Hematopoietic multipotent progenitor cell treated with erythropoietin and hydrocortisone succinate and interleukin-3 and kit ligand, for 8 days (in vitro differentiated cells): ENCODE measurements around the gene MYNN.
"Not testable (repeated sequence)": the region's sequence is repeated elsewhere in the genome, so short reads cannot be mapped to it uniquely, and the experiment has no call there.

Experiments used
- DNase-seq: peaks from one replicate; pipeline ENCODE4 v3.0.0-alpha.2; 2015

MYNN gene

DNA sequence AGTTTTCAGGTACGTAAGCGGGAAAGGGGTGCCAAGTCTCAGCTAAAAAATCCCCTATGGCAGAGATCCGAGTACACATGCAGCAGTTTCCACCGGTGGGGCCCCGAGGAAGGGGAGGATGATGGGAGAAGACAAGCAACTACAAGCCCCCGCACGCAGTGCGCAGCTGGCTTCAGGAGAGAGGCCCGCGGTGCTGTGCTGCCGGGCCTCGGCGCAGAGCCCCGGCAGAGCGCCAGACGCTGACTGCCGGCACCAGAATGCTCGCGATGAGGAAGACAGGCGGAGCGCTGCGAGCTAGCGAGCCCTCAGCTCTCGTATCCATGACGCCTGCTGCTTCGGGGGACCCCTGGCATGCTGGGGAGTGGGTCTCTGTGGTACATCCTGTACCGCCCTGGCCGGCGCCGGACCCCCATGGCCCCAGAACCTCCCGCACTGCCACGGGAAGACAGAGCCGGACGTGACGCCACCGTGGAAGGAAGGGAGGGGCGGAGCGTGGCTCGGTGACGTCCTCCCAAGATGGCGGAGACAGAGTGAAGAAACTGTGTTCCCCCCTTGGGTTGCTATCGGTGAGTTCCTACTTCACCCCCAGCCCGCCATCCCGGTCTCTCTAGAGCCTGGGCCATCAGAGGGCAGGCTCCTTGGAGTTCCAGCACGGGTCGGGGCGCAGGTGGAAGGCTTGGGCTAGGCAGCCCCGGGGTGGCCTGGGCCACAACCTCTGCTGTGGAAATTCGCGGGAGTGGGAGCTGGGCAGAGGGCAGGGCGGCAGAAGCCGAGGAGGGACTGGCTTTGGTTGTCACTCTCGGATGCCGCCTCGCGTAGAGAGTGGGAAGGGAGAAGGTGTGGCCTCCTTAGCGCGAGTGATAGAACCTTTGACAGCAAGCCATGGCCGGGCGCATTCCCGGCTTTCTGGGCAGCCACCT is at the start of gene MYNN:
MYNN (plus strand) TSS at position 500 of the 920 bp plus-strand sequence. CDS start 900 bp downstream, outside the sequence.
- peak; percentile 94 for DNase-seq

GRCh38 chr3:169731857-169732256 is 41.3 kb upstream of the MYNN start:
- not testable (repeated sequence) for DNase-seq

DNA sequence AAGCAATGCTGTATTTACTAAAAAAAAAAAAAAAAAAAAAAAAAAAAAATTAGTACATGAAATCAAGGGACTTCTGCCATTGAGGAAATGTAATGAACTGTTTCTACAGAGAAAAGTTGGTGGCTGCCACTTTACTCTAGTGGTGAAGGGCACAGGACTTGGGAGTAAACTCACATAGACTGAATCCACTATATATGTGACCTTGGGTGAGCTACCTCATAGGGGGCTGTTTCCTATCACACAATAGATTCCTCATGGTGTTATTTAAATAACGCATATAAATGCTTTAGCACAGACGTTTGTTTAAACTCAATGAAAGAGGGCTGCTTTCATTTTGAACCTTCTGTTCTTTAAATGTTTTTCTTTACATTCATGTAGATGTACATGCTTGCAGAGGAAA is 34.1 kb upstream of the MYNN start:
- DNase-seq: no peak

- DNase-seq: peak; percentile 34
Measured at GRCh38 chr3:169744366-169745054, 28.7 kb upstream of the MYNN start.

GRCh38 chr3:169746924-169747323 is 26.3 kb upstream of the MYNN start:
- no peak for DNase-seq

DNA sequence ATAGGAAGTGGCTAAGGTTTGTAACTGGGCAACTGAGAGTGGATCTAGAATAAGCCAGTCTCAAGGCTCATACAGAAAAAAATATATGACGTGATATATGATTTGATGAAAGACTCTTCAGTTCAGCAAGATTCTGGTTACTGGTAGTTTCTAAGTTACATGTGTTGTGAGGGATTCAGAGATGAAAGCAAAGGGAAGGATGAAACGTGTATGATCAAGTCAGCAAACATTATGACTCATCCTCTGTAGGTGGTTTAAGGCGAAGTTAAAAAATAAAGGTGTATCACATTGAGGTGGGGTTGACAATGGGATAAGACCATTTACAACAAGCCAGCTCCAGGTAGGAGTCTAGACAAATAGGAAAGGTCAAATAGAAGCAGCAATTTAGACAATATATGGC is 24.5 kb upstream of the MYNN start:
- no peak for DNase-seq

GRCh38 chr3:169750665-169751064 is 22.5 kb upstream of the MYNN start:
- no peak for DNase-seq

DNA sequence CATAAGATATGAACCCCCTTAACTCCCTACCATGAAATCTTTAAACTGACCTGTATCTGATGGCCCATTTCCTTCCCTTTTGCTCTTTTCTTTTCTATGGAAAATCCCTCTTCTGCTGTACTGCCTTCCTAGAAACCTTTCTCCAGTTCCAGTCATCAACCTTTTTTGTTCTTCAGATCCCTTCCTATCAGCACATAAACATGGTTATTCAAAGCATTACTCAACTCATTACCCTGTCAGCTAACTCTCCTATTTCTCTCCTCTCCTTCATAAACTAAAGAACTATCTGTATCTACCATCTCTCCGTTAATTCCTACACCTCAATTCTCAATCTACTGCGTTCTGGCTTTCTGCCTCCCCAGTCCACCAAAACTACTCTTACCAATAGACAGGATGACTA is 21.3 kb upstream of the MYNN start:
- DNase-seq: no peak

- DNase-seq: no peak
Measured at GRCh38 chr3:169754711-169755110, 18.5 kb upstream of the MYNN start.

DNA sequence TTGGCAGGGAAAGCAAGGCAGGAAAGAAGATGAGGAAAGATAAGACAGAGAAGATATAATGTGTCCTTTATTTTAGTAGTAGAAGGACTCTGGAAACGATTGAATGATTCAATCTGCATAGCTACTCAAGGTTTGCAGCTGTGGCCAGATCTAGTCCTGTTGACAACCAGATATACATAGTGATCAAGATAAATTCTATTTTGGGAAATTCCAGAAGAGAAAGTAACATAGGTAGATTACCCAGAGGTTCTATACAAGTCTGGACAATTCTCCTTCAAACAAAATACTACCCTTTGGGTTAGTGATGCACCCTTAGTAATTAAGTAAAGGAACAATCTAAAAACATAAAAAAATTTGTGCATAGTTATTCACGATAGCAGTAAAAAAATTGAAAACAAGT is 17.7 kb upstream of the MYNN start:
- DNase-seq: no peak

DNA sequence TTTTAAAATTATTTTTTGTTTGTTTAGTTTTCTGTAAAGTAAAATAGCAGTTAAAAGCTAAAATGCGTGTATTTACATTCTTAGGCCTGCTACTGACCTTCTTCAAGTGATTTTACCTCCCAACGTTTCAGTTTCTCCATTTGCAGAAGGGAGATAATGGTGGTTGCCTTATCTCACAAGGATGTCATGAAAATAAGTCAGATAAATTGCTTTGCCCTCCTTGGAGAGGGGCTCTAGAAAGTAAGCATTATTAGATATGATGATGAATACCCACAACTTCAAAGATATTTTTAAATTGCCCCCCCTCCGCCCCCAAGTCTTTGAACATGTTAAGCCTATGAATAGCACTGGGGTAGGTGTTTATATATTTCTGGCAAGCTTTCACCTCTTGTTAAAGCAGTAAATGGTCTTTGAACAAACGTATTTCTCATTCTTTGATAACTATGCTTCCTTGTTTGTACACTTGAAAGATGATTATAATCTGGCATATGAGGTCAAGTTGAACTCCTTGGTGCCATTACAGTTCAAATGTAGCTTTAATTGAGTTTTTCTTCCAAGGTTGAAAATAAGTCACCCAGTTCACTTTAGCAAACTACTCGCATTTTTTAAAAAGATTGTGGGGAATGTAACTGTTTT is 14.7 kb upstream of the MYNN start:
- DNase-seq: peak; percentile 79

GRCh38 chr3:169759256-169759655 is 13.9 kb upstream of the MYNN start:
- peak; percentile 54 for DNase-seq

GRCh38 chr3:169760479-169760878 is 12.7 kb upstream of the MYNN start:
- DNase-seq: peak; percentile 41

GRCh38 chr3:169764312-169764881 is 8.8 kb upstream of the MYNN start:
- peak; percentile 67 for DNase-seq

GRCh38 chr3:169764882-169765612 is 8.1 kb upstream of the MYNN start, which contains the start of gene TERC:
Gene TERC (minus strand): TSS chr3:169765060.
- DNase-seq: peak; percentile 93

DNA sequence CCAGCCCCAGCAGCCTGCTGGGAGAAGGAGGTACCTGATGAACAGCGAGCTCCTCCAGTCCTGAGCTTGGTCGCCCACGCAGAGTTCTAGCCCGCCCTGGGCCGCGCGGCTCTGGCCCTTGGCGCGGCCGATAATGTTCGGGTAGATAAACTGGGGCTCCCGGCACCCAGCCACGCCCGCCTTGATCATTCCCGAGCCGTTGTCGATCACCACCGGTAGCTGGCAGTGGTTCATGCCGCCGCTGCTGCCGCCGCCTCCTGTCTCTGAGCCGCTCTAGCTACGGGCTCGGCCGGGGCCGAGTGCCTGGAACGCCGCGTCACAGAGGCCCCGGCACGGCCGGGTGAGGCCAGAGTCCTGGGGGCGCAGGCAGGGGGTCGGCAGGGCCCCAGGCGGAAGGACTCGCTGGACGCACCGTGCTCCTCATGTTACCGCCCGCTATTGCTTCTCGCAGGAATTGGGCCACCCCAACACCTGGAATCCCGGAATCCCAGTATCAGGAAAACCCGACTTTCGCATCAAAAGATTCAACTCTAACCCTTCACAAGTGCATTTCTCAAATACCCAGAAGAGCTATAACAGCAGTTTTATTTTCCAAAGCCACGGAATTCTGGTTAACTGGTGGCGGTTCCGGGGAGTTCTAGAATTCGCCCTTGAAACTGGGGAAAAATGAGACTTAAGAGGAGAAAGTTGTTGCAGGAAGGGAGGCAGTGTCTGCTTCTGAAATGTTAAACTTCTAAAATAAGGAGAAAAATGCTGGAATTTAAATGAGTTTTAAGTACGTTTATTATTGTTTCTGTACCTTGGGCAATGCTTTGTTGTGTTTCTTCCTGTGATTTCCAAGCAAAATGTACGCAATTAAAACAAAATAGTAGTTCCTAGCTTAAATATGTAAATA is 3.7 kb upstream of the MYNN start, which contains the start of gene ACTRT3:
ACTRT3 (minus strand) TSS at position 275 of the 895 bp plus-strand sequence; CDS start at position 234, 41 bp downstream.
- DNase-seq: peak; percentile 92

GRCh38 chr3:169771497-169772304 is 1.5 kb upstream of the MYNN start:
- DNase-seq: peak; percentile 93

- peak; percentile 89 for DNase-seq
Measured at GRCh38 chr3:169772305-169772896, 795 bp upstream of the MYNN start.

DNA sequence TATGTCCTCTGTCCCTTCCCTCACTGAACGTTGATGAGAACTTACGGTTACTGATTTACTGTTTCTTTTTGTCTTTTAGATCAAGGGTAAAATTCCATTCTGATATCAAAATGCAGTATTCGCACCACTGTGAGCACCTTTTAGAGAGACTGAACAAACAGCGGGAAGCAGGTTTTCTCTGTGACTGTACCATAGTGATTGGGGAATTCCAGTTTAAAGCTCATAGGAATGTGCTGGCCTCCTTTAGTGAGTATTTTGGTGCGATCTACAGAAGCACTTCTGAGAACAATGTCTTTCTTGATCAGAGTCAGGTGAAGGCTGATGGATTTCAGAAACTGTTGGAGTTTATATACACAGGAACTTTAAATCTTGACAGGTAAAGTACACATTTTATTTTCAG is 990 bp downstream of the MYNN start:
- no peak for DNase-seq

DNA sequence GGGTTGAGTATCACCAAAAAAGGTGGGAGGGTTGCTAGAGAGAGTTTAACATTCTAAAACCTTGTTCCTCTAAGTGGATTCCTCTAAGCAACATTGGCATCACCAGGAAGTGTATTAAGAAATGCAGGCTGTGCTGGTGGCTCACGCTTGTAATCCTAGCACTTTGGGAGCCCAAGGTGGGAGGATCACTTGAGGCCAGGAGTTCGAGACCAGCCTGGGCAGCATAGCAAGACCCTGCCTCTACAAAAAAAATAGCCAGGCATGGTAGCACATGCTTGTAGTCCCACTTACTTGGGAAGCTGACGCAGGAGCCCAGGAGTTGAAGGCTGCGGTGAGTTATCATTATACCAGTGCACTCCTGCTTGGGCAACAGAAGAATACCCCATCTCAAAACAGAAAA is 4.6 kb downstream of the MYNN start:
- no peak for DNase-seq
